Measurements from ENCODE around the gene UCP2.

The UCP2 gene

GRCh38 chr11:73976451-73977151, 6.0 kb downstream of the UCP2 start:
- no peak overlapping the region for H3K4me3 ChIP-seq (ENCODE audit: low read depth, low read length)
- in situ Hi-C loops (cut with HindIII; ENCODE audit: low sequenced_read_pairs), result no loop called here
- no peak for TF ChIP-seq CTCF (IDR thresholded peaks at IDR 0.05; ENCODE audit: low read depth, low read length, missing control alignments)
- DNase-seq (ENCODE audit: low read depth), result no peak

- no peak for TF ChIP-seq CTCF (IDR thresholded peaks at IDR 0.05; ENCODE audit: low read depth, low read length, missing control alignments)
- no peak overlapping the region for H3K4me3 ChIP-seq (ENCODE audit: low read depth, low read length)
- no peak for DNase-seq (ENCODE audit: low read depth)
- in situ Hi-C loops (cut with HindIII; ENCODE audit: low sequenced_read_pairs), result no loop called here
Measured at GRCh38 chr11:73975479-73975757, 7.2 kb downstream of the UCP2 start.

- no peak for DNase-seq (ENCODE audit: low read depth)
- in situ Hi-C loops (cut with HindIII; ENCODE audit: low sequenced_read_pairs), result no loop called here
- TF ChIP-seq CTCF (IDR thresholded peaks at IDR 0.05; ENCODE audit: low read depth, low read length, missing control alignments), result no peak
- H3K4me3 ChIP-seq (ENCODE audit: low read depth, low read length), result no peak overlapping the region
Measured at GRCh38 chr11:73974604-73975478, 7.8 kb downstream of the UCP2 start.

GRCh38 chr11:73972620-73973449, 9.8 kb downstream of the UCP2 start:
- no peak for TF ChIP-seq CTCF (IDR thresholded peaks at IDR 0.05; ENCODE audit: low read depth, low read length, missing control alignments)
- in situ Hi-C loops (cut with HindIII; ENCODE audit: low sequenced_read_pairs), result no loop called here
- H3K4me3 ChIP-seq (ENCODE audit: low read depth, low read length), result no peak overlapping the region
- no peak for DNase-seq (ENCODE audit: low read depth)

- TF ChIP-seq CTCF (IDR thresholded peaks at IDR 0.05; ENCODE audit: low read depth, low read length, missing control alignments), result no peak
- H3K4me3 ChIP-seq (ENCODE audit: low read depth, low read length), result no peak overlapping the region
- DNase-seq (ENCODE audit: low read depth), result no peak
- in situ Hi-C loops (cut with HindIII; ENCODE audit: low sequenced_read_pairs), result no loop called here
Measured at GRCh38 chr11:73972187-73972586, 10.5 kb downstream of the UCP2 start.

GRCh38 chr11:73971175-73971719, 11.4 kb downstream of the UCP2 start:
- H3K4me3 ChIP-seq (ENCODE audit: low read depth, low read length), result no peak overlapping the region
- DNase-seq (ENCODE audit: low read depth), result no peak
- in situ Hi-C loops (cut with HindIII; ENCODE audit: low sequenced_read_pairs), result no loop called here
- TF ChIP-seq CTCF (IDR thresholded peaks at IDR 0.05; ENCODE audit: low read depth, low read length, missing control alignments), result no peak
